Stomach (tissue), 9 donors: ENCODE data around the gene SPHK2. TPM values are rescaled to one million over a fixed set of nuclear protein-coding genes. Genes with fewer than 3 reads are reported as not detected.

Experiments
- DNase-seq, 2 donors: peaks; one replicate each; pipeline versions ENCODE4 v3.0.0 to v3.0.0-alpha.2; 2013 to 2019
- H3K27ac ChIP-seq, 5 donors: fragments of 200-600 bp in 4 of 5; sonication (generic) in 4 of 5; one replicate each; pipeline ENCODE4 v1.5.1; 2013 to 2019; ENCODE audit warnings: mild to moderate bottlenecking in 1 of 5, moderate library complexity in 1 of 5
- H3K27me3 ChIP-seq, 3 donors: fragments of 200-600 bp; sonication (generic); one replicate each; pipeline ENCODE4 v1.5.1; 2017 to 2019; ENCODE audit warnings: mixed run types in 1 of 3
- H3K36me3 ChIP-seq, 4 donors: fragments of 200-600 bp; sonication (generic); 1 replicate in 3 of 4; 2 replicates in 1 of 4; pipeline ENCODE4 v1.5.1; 2016 to 2019
- H3K4me1 ChIP-seq, 4 donors: fragments of 200-600 bp; sonication (generic); one replicate each; pipeline ENCODE4 v1.5.1; 2016 to 2019
- H3K4me3 ChIP-seq, 4 donors: fragments of 200-600 bp; sonication (generic) in 3 of 4; one replicate each; pipeline ENCODE4 v1.5.1; 2016 to 2019; ENCODE audit warnings: mild to moderate bottlenecking in 1 of 4
- H3K9me3 ChIP-seq, 4 donors: fragments of 200-600 bp; sonication (generic); one replicate each; pipeline ENCODE4 v1.5.1; 2016 to 2019
- EP300 ChIP-seq: sonication (generic); formaldehyde crosslinking; IDR thresholded peaks from one replicate; pipeline ENCODE4 v1.6.1; 2017; ENCODE audit warnings: antibody characterized with exemption
- POLR2A ChIP-seq, 4 donors: fragments of 450-650 bp; IDR thresholded peaks; one replicate each; pipeline ENCODE4 v1.6.1; 2016; ENCODE audit warnings: antibody characterized with exemption in 4 of 4, control low read depth in 2 of 4, mild to moderate bottlenecking in 1 of 4, moderate library complexity in 1 of 4
- POLR2AphosphoS5 ChIP-seq, 3 donors: sonication (generic); formaldehyde crosslinking; IDR thresholded peaks; one replicate each; pipeline ENCODE4 v1.6.1; 2016; ENCODE audit warnings: antibody characterized with exemption in 3 of 3
- WGBS, 5 donors: extraction: QIAGEN DNeasy Blood & Tissue Kit in 3 of 5; methylation state at CpG; one replicate each; pipeline versions ENCODE4 v1.1.5 to v1.1.7; 2013 to 2018; 5-methylcytosine and 5-hydroxymethylcytosine counted together
- intact Hi-C: fragments of 100-400 bp; cut with DNase I; formaldehyde crosslinking; loops from one replicate; pipeline ENCODE4 v1.15.1; 2023; ENCODE audit warnings: low total_unique reads
- polyA plus RNA-seq, 3 donors: library from polyadenylated mRNA; stranded (reverse); fragments of 200-250 nt; gene quantifications; one replicate each; pipeline ENCODE4 v1.2.3, GENCODE V29; 2013
- total RNA-seq, 5 donors: library from RNA; depleted of rRNA; stranded (reverse); fragments of >200 nt; gene quantifications; one replicate each; pipeline versions ENCODE4 v1.1.0 to v1.2.3, GENCODE V29; 2014 to 2016
- TF ChIP-seq, protein P1 (sequence below), 7 experiments: fragments of 450-650 bp in 4 of 7; fragments of 200-600 bp in 3 of 7; sonication (generic) in 3 of 7; IDR thresholded peaks; one replicate each; pipeline ENCODE4 v1.5.1; 2016 to 2019; ENCODE audit warnings: antibody characterized with exemption in 7 of 7, control low read depth in 2 of 7, mild to moderate bottlenecking in 1 of 7
- donor health status: healthy with polysubstance abuse.
- donor health status: Bipolar disorder and iron deficiency.
- donor health status: healthy.

The SPHK2 gene
- total and polyA plus RNA-seq, 8 donors, result 9.4 to 156 (median 19.6) TPM

DNA sequence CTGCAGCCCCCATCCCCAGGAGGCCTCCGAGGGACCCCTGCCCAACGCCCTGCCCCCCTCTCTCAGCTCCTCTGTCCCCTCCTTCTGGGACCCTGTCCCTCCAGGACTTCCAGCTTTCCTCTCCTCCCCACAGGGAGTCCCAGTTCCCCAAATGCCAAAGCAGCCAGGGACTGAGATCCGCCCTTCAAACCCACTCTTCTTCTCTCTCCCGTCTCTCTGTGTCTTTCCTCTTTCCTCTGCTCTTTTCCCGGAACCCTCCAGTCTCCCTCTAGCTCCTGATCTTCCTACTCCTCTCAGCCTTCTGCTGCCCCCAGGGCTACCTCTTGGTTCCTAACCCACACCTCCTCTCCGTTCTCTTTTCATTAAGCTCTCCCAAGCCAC lies 26.3 kb downstream of the SPHK2 start:
- DNase-seq, result no peak
- Histone ChIP-seq H3K27ac (peak overlapping the region; percentile 79 to 95 (median 92)), H3K36me3 (no peaks in the 10 kb centered on the region), H3K9me3 (no peaks in the 10 kb centered on the region), H3K4me3 (peak overlapping the region; percentile 50 to 65 (median 57)), H3K4me1 (peaks cover 14 to 36% (median 28%) of the 10 kb centered on the region in 4 donors), H3K27me3 (no peaks in the 10 kb centered on the region)
- intact Hi-C loops, result loop anchor here (10.0 kb wide), 1 partner anchor 99 kb away; the partner anchor contains the start of genes IZUMO1 and RASIP1
- no peak for TF ChIP-seq EP300
- no peak for TF ChIP-seq POLR2A (IDR thresholded peaks at IDR 0.05)
- no peak for TF ChIP-seq POLR2AphosphoS5 (IDR thresholded peaks at IDR 0.05)
- TF ChIP-seq, protein P1, sequence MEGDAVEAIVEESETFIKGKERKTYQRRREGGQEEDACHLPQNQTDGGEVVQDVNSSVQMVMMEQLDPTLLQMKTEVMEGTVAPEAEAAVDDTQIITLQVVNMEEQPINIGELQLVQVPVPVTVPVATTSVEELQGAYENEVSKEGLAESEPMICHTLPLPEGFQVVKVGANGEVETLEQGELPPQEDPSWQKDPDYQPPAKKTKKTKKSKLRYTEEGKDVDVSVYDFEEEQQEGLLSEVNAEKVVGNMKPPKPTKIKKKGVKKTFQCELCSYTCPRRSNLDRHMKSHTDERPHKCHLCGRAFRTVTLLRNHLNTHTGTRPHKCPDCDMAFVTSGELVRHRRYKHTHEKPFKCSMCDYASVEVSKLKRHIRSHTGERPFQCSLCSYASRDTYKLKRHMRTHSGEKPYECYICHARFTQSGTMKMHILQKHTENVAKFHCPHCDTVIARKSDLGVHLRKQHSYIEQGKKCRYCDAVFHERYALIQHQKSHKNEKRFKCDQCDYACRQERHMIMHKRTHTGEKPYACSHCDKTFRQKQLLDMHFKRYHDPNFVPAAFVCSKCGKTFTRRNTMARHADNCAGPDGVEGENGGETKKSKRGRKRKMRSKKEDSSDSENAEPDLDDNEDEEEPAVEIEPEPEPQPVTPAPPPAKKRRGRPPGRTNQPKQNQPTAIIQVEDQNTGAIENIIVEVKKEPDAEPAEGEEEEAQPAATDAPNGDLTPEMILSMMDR (IDR thresholded peaks at IDR 0.05), result no peak
- WGBS, 5 donors, result 0 to 1% (median 0%) methylated on average over 5 to 6 of the region's 6 CpGs

DNA sequence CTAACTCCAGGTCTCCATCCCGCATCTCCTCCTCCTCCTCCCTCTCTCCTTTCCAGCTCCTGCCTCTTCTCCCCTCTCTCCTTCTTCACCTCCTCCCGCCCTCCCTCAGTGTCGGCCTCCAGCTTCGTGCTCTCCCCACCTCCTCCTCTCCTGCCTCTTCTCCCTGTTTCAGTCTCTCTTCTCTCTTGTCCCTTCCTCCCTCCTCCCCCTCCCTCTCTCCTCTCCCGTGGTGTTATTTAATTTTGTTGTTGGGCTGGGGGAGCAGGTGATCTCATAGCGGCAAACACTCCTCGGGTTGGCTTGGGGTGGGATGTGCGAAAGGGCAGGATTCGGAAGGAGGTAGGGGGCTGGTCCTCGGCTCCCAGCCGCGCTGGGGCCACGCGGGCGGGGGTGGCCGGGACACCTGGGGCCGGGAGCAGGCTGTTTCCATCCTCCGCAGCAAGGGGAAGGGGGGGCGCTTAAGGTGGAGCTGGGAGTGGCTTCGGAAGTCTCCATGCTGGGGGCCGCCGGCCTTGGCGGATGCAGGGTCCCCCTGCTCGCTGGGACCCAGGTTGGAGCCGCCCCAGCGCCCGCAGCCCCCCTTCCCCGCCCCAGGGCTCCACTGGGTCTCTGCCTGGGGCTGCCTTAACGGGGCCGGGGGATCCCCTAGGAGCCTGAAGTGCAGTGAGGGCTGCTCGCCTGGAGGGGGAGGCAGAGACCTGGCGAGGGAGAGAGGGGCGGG lies 26.9 kb downstream of the SPHK2 start, which contains the start of gene CA11:
CA11 (minus strand) TSS at position 187 of the 721 bp plus-strand sequence. CDS start 555 bp downstream, outside the sequence.
- Histone ChIP-seq H3K4me3 (peak within 1 kb of the TSS; percentile 50 to 65 (median 57)), H3K27ac (peak within 1 kb of the TSS; percentile 79 to 95 (median 92)), H3K4me1 (peaks cover 14 to 33% (median 28%) of the 10 kb centered on the region in 4 donors), H3K27me3 (no peaks in the 10 kb centered on the region), H3K36me3 (no peaks in the 10 kb centered on the region), H3K9me3 (no peaks in the 10 kb centered on the region)
- peak; percentile 91 to 97 for DNase-seq
- WGBS, 5 donors, result 0 to 2% (median 1%) methylated on average over 25 to 33 of the region's 33 CpGs
- intact Hi-C loops, result loop anchor here (10.0 kb wide), 1 partner anchor 99 kb away; the partner anchor contains the start of genes IZUMO1 and RASIP1
- TF ChIP-seq POLR2A (IDR thresholded peaks at IDR 0.05) (no peak), EP300 (no peak), POLR2AphosphoS5 (IDR thresholded peaks at IDR 0.05) (no peak)
- TF ChIP-seq, protein P1 (IDR thresholded peaks at IDR 0.05), result peak in 5 of 7 experiments; percentile 94 to 98 (median 96)

DNA sequence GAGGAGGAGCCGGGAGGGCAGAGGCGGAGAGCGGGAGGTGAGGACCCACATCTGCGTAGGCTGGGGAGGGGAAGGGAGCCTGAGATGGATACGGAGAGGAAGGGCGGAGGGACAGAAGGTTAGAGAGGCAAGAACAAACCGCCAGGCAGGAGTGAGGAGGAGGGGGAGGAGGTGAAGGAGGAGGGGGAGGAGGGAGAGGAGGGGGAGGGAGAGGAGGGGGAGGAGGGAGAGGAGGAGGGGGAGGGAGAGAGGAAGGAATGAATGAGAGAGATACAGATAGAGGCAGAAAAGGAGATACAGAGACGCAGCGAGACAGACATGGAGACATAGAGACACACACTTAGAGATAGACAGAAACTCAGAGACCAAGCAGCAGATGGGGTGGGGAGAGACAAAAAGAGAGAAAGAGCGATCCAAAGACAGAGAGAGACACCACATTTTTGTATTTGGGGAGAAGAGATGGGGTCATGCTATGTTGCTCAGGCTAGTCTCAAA lies 27.5 kb downstream of the SPHK2 start:
- Histone ChIP-seq H3K27me3 (no peaks in the 10 kb centered on the region), H3K4me1 (peaks cover 14 to 29% (median 28%) of the 10 kb centered on the region in 4 donors), H3K9me3 (no peaks in the 10 kb centered on the region), H3K36me3 (no peaks in the 10 kb centered on the region), H3K4me3 (peak overlapping the region; percentile 50 to 65 (median 57)), H3K27ac (peak overlapping the region; percentile 79 to 95 (median 92))
- DNase-seq, result no peak
- 9 to 31% (median 11%) methylated on average over 3 to 10 of the region's 10 CpGs for WGBS, 5 donors
- peak in 1 of 3 donors; percentile 18 for TF ChIP-seq POLR2AphosphoS5 (IDR thresholded peaks at IDR 0.05)
- TF ChIP-seq, protein P1 (IDR thresholded peaks at IDR 0.05), result no peak
- intact Hi-C loops, result loop anchor here (10.0 kb wide), 1 partner anchor 98 kb away; the partner anchor contains the start of genes IZUMO1 and RASIP1

DNA sequence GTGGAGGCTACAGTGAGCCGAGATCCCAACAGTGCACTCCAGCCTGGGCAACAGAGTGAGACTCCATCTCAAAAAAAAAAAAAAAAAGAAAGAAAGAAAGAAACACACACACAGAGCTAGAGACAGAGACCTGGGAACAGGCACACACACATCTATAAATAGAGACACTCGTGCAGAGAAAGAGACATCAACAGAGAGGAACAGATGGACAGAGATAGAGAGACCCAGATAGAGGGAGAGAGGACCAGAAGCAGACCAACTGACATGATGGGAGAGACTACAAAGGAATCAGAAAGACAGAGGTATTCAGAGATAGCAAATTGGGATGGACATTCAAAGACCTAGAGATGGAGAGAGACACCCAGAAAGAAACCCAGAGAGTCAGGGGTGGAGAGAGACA lies 28.8 kb downstream of the SPHK2 start:
- intact Hi-C loops, result loop anchor here (10.0 kb wide), 1 partner anchor 97 kb away; the partner anchor contains the start of genes IZUMO1 and RASIP1
- no peaks in the 10 kb centered on the region for H3K36me3 ChIP-seq
- H3K4me3 ChIP-seq, result no peak overlapping the region
- TF ChIP-seq, protein P1 (IDR thresholded peaks at IDR 0.05), result no peak
- TF ChIP-seq EP300, result no peak
- no peak for TF ChIP-seq POLR2A (IDR thresholded peaks at IDR 0.05)
- TF ChIP-seq POLR2AphosphoS5 (IDR thresholded peaks at IDR 0.05), result no peak
- H3K27ac ChIP-seq, result no peak overlapping the region
- H3K9me3 ChIP-seq, result no peaks in the 10 kb centered on the region
- peaks cover 14 to 32% (median 28%) of the 10 kb centered on the region in 4 donors for H3K4me1 ChIP-seq
- DNase-seq, result no peak
- H3K27me3 ChIP-seq, result no peaks in the 10 kb centered on the region
- WGBS, 5 donors, result 63 to 93% (median 75%) methylated on average over 2 of the region's 2 CpGs
